GM23338 (cell line): ENCODE data around the gene UGT1A4. TPM values are rescaled to one million over a fixed set of nuclear protein-coding genes. Genes with fewer than 3 reads are reported as not detected.

Experiments
- ATAC-seq: fragments of 200-7000 bp; cut with Tn5 transposase; 3 replicates; pipeline ENCODE4 v1.9.1; 2020
- DNase-seq: peaks from one replicate; pipeline ENCODE4 v3.0.0-alpha.2; 2015; ENCODE audit warnings: low spot score
- H2AFZ ChIP-seq: fragments of 200-600 bp; sonication (generic); 2 replicates; pipeline ENCODE4 v1.8.0; 2016; ENCODE audit warnings: antibody characterized with exemption, mild to moderate bottlenecking, moderate library complexity
- H3F3A ChIP-seq: fragments of 200-600 bp; sonication (generic); replicated peaks from 2 replicates; pipeline ENCODE4 v1.8.0; 2017; ENCODE audit warnings: antibody characterized with exemption, mixed run types, low read depth
- H3K27ac ChIP-seq: fragments of 200-600 bp; sonication (generic); 2 replicates; pipeline ENCODE4 v1.6.1; 2016; ENCODE audit warnings: low read depth
- H3K27me3 ChIP-seq: fragments of 200-600 bp; sonication (generic); 2 replicates; pipeline ENCODE4 v1.8.0; 2016; ENCODE audit warnings: mild to moderate bottlenecking, mixed run types, moderate library complexity; ENCODE audit not compliant: insufficient read depth
- H3K36me3 ChIP-seq: fragments of 200-600 bp; sonication (generic); 2 replicates; pipeline ENCODE4 v1.8.0; 2016; ENCODE audit warnings: mild to moderate bottlenecking; ENCODE audit not compliant: insufficient read depth
- H3K4me1 ChIP-seq: fragments of 200-600 bp; sonication (generic); 2 replicates; pipeline ENCODE4 v1.8.0; 2016; ENCODE audit warnings: mild to moderate bottlenecking, moderate library complexity; ENCODE audit not compliant: insufficient read depth
- H3K4me2 ChIP-seq: fragments of 200-600 bp; sonication (generic); 2 replicates; pipeline ENCODE4 v1.7.1; 2017; ENCODE audit warnings: mixed run types
- H3K4me3 ChIP-seq: fragments of 200-600 bp; sonication (generic); 2 replicates; pipeline ENCODE4 v1.6.1; 2016; ENCODE audit warnings: mixed run types
- H3K79me2 ChIP-seq: fragments of 200-600 bp; sonication (generic); replicated peaks from 2 replicates; pipeline ENCODE4 v1.8.0; 2017; ENCODE audit warnings: mild to moderate bottlenecking; ENCODE audit not compliant: insufficient read depth
- H3K9me2 ChIP-seq: fragments of 200-600 bp; sonication (generic); 2 replicates; pipeline ENCODE4 v1.8.0; 2017; ENCODE audit not compliant: insufficient read depth
- H4K20me1 ChIP-seq: fragments of 200-600 bp; sonication (generic); replicated peaks from 2 replicates; pipeline ENCODE4 v1.8.0; 2017; ENCODE audit warnings: mild to moderate bottlenecking; ENCODE audit not compliant: insufficient read depth
- H3K27ac Mint-ChIP-seq: 2 replicates; pipeline ENCODE4 v1.8.0; 2020; ENCODE audit warnings: inconsistent platforms, mild to moderate bottlenecking, moderate library complexity, mixed read lengths
- H3K27me3 Mint-ChIP-seq: 3 replicates; pipeline ENCODE4 v1.8.0; 2022; ENCODE audit warnings: low read depth, mild to moderate bottlenecking, moderate library complexity, mixed read lengths, inconsistent platforms; ENCODE audit not compliant: insufficient read depth, poor library complexity
- H3K36me3 Mint-ChIP-seq: 3 replicates; pipeline ENCODE4 v1.8.0; 2021; ENCODE audit warnings: low read depth, mild to moderate bottlenecking, inconsistent platforms, moderate library complexity, mixed read lengths
- H3K4me1 Mint-ChIP-seq: 3 replicates; pipeline ENCODE4 v1.8.0; 2020; ENCODE audit warnings: mild to moderate bottlenecking, inconsistent platforms, mixed read lengths
- H3K4me3 Mint-ChIP-seq: 3 replicates; pipeline ENCODE4 v1.8.0; 2021; ENCODE audit warnings: moderate library complexity, mild to moderate bottlenecking, inconsistent platforms, mixed read lengths
- H3K9me3 Mint-ChIP-seq: 3 replicates; pipeline ENCODE4 v1.8.0; 2020; ENCODE audit warnings: moderate library complexity, mild to moderate bottlenecking, inconsistent platforms, mixed read lengths
- CREB1 ChIP-seq: fragments of 250-450 bp; sonication (Bioruptor Pico); IDR thresholded peaks from 2 replicates; pipeline ENCODE4 v1.5.0; 2020; ENCODE audit warnings: low read depth, mild to moderate bottlenecking, moderate library complexity
- CTCF ChIP-seq, 2 experiments: fragments of 200-600 bp in 1 of 2; sonication (generic) in 1 of 2; conservative IDR thresholded peaks; 2 replicates each; pipeline versions ENCODE4 v1.5.1 to v1.6.1; 2016 to 2017; ENCODE audit warnings: antibody characterized with exemption in 2 of 2, low read depth in 2 of 2, mild to moderate bottlenecking in 2 of 2, moderate library complexity in 1 of 2
- ETS1 ChIP-seq: IDR thresholded peaks from 2 replicates; pipeline ENCODE4 v1.6.1; 2016; ENCODE audit warnings: antibody characterized with exemption
- EZH2 ChIP-seq: fragments of 200-600 bp; sonication (generic); IDR thresholded peaks from one replicate; pipeline ENCODE4 v1.8.0; 2017; ENCODE audit warnings: antibody characterized with exemption, mild to moderate bottlenecking, low read depth; ENCODE audit not compliant: unreplicated experiment
- EZH2phosphoT487 ChIP-seq: fragments of 200-600 bp; sonication (generic); IDR thresholded peaks from one replicate; pipeline ENCODE4 v1.8.1; 2018; ENCODE audit warnings: antibody characterized with exemption; ENCODE audit not compliant: unreplicated experiment
- JUNB ChIP-seq: IDR thresholded peaks from one replicate; pipeline ENCODE4 v1.6.1; 2016; ENCODE audit warnings: antibody characterized with exemption; ENCODE audit not compliant: unreplicated experiment
- NANOG ChIP-seq: IDR thresholded peaks from 2 replicates; pipeline ENCODE4 v1.6.1; 2016; ENCODE audit warnings: antibody characterized with exemption, borderline replicate concordance
- POLR2AphosphoS5 ChIP-seq: IDR thresholded peaks from 2 replicates; pipeline ENCODE4 v1.6.1; 2016; ENCODE audit warnings: antibody characterized with exemption, low read depth
- REST ChIP-seq: IDR thresholded peaks from one replicate; pipeline ENCODE4 v1.6.1; 2018; ENCODE audit warnings: antibody characterized with exemption; ENCODE audit not compliant: unreplicated experiment
- STAT1 ChIP-seq: IDR thresholded peaks from one replicate; pipeline ENCODE4 v1.6.1; 2016; ENCODE audit warnings: antibody characterized with exemption; ENCODE audit not compliant: unreplicated experiment
- ZNF114 ChIP-seq: fragments of 250-450 bp; sonication (Bioruptor Pico); IDR thresholded peaks from 2 replicates; pipeline ENCODE4 v1.5.0; 2020; ENCODE audit warnings: mild to moderate bottlenecking, moderate library complexity
- ZNF331 ChIP-seq: fragments of 250-450 bp; sonication (Bioruptor Pico); IDR thresholded peaks from 2 replicates; pipeline ENCODE4 v1.5.0; 2020; ENCODE audit warnings: low read depth, mild to moderate bottlenecking, moderate library complexity
- ZNF462 ChIP-seq: fragments of 250-450 bp; sonication (Bioruptor Pico); IDR thresholded peaks from 2 replicates; pipeline ENCODE4 v1.5.0; 2020; ENCODE audit warnings: mild to moderate bottlenecking, moderate library complexity
- polyA plus RNA-seq: library from polyadenylated mRNA; unstranded; fragments of >200 nt; fragmentation: Nextera tagmentation; extraction: Ambion mirVana; gene quantifications from 2 replicates; pipeline ENCODE4 v1.2.1, GENCODE V29; 2016
- total RNA-seq: library from RNA; depleted of rRNA; stranded (reverse); fragments of >200 nt; shearing (Covaris generic); gene quantifications from 2 replicates; pipeline ENCODE4 v1.2.3, GENCODE V29; 2014

The UGT1A4 gene
- total and polyA plus RNA-seq, 2 experiments from 2014 or later = not detected

- ATAC-seq = no peak
Measured at GRCh38 chr2:233756429-233757081, 38.0 kb downstream of the UGT1A4 start.

More at GRCh38 chr2:233756429-233757081, 38.0 kb downstream of the UGT1A4 start:
- Histone ChIP-seq H4K20me1 (no peaks in the 10 kb centered on the region), H3K4me3 (no peak overlapping the region), H2AFZ (no peak overlapping the region), H3K4me2 (no peak overlapping the region), H3K27me3 (no peaks in the 10 kb centered on the region), H3F3A (no peaks in the 10 kb centered on the region), H3K27ac (no peak overlapping the region), H3K79me2 (no peaks in the 10 kb centered on the region), H3K4me1 (no peaks in the 10 kb centered on the region), H3K9me2 (peaks cover 4% of the 10 kb centered on the region; the same call in 1 of the 2 replicates), H3K36me3 (no peaks in the 10 kb centered on the region)
- no peaks in the 10 kb centered on the region for H3K27me3 Mint-ChIP-seq
- no peaks in the 10 kb centered on the region; the same call in 2 of the 3 replicates for H3K4me1 Mint-ChIP-seq
- no peak for DNase-seq
- H3K4me3 Mint-ChIP-seq = no peak overlapping the region
- H3K36me3 Mint-ChIP-seq = no peaks in the 10 kb centered on the region; the same call in 2 of the 3 replicates
- no peak overlapping the region for H3K27ac Mint-ChIP-seq
- peaks cover 21% of the 10 kb centered on the region; the same call in 2 of the 3 replicates for H3K9me3 Mint-ChIP-seq
- no peak for TF ChIP-seq POLR2AphosphoS5
- no peak for TF ChIP-seq ZNF331 (CRISPR knock-in tag)
- no peak for TF ChIP-seq ZNF114
- TF ChIP-seq EZH2phosphoT487 = no peak
- TF ChIP-seq STAT1 = no peak
- TF ChIP-seq ZNF462 (CRISPR knock-in tag) = no peak
- no peak for TF ChIP-seq REST
- no peak for TF ChIP-seq CTCF (conservative IDR thresholded peaks at IDR 0.05; ENCODE audit: low read depth in 2 of 2)
- TF ChIP-seq CREB1 (CRISPR knock-in tag) = no peak
- TF ChIP-seq EZH2 = no peak
- no peak for TF ChIP-seq ETS1
- TF ChIP-seq NANOG = no peak
- TF ChIP-seq JUNB = no peak
